Endometrium (tissue), 2 donors: Measurements from ENCODE around the gene NCF2.
"Not testable (repeated sequence)": the region's sequence is repeated elsewhere in the genome, so short reads cannot be mapped to it uniquely, and the experiment has no call there.

Source experiments
- FAIRE-seq: peaks from 2 replicates; lab custom pipeline; 2012; peaks lifted over from hg19 to GRCh38; lab: Jason Lieb, UNC
- donor health status: control.
- donor health status: control.

Gene NCF2

GRCh38 chr1:183590244-183591191 lies at the start of gene NCF2:
TSS of gene NCF2 (minus strand) at chr1:183590459. CDS start at chr1:183590329, 130 bp downstream.
- FAIRE-seq, result no peak

GRCh38 chr1:183638649-183639387 lies 48.6 kb upstream of the NCF2 start:
- FAIRE-seq, result no peak

GRCh38 chr1:183636783-183637182 lies 46.5 kb upstream of the NCF2 start:
- FAIRE-seq, result no peak

- FAIRE-seq, result no peak
Measured at GRCh38 chr1:183636334-183636682, 46.0 kb upstream of the NCF2 start.

- FAIRE-seq, result peak; percentile 68
Measured at GRCh38 chr1:183635606-183636333, 45.5 kb upstream of the NCF2 start, which contains the start of gene ARPC5. TSS of gene ARPC5 (minus strand) at chr1:183635783. CDS start at chr1:183635659, 124 bp downstream.

- no peak for FAIRE-seq
Measured at GRCh38 chr1:183635099-183635605, 44.9 kb upstream of the NCF2 start.

- FAIRE-seq, result no peak
Measured at GRCh38 chr1:183634429-183635065, 44.3 kb upstream of the NCF2 start.

GRCh38 chr1:183633676-183634343 lies 43.6 kb upstream of the NCF2 start:
- FAIRE-seq, result peak; percentile 80

- FAIRE-seq, result no peak
Measured at GRCh38 chr1:183632964-183633363, 42.7 kb upstream of the NCF2 start.

- FAIRE-seq, result no peak
Measured at GRCh38 chr1:183632114-183632513, 41.9 kb upstream of the NCF2 start.

- FAIRE-seq, result no peak
Measured at GRCh38 chr1:183630748-183631147, 40.5 kb upstream of the NCF2 start.

- FAIRE-seq, result no peak
Measured at GRCh38 chr1:183628537-183628936, 38.3 kb upstream of the NCF2 start.

GRCh38 chr1:183626236-183626635 lies 36.0 kb upstream of the NCF2 start:
- FAIRE-seq, result not testable (repeated sequence)

GRCh38 chr1:183622884-183623785 lies 32.9 kb upstream of the NCF2 start:
- no peak for FAIRE-seq

GRCh38 chr1:183622013-183622412 lies 31.8 kb upstream of the NCF2 start:
- no peak for FAIRE-seq

- FAIRE-seq, result no peak
Measured at GRCh38 chr1:183620311-183620710, 30.1 kb upstream of the NCF2 start.

- no peak for FAIRE-seq
Measured at GRCh38 chr1:183619781-183620180, 29.5 kb upstream of the NCF2 start.

GRCh38 chr1:183618202-183618601 lies 27.9 kb upstream of the NCF2 start:
- not testable (repeated sequence) for FAIRE-seq

- FAIRE-seq, result not testable (repeated sequence)
Measured at GRCh38 chr1:183612975-183613374, 22.7 kb upstream of the NCF2 start.

- no peak for FAIRE-seq
Measured at GRCh38 chr1:183612407-183612806, 22.1 kb upstream of the NCF2 start.
